Measurements from ENCODE around the gene MARVELD1. TPM values are rescaled to one million over a fixed set of nuclear protein-coding genes. Genes with fewer than 3 reads are reported as not detected.

The MARVELD1 gene
- total and polyA plus RNA-seq, 2 of the 8 experiments (the other 6 are each of a cell fraction or from before 2014, with no cell fraction given): 28.1 to 37.3 TPM

GRCh38 chr10:97766996-97767924 lies 53.7 kb downstream of the MARVELD1 start:
- H3K27ac ChIP-seq (ENCODE audit: low read depth, low read length): no peak overlapping the region
- H3K4me1 ChIP-seq (replicated peaks in 1 of 4; ENCODE audit: control insufficient read depth in 3 of 4, insufficient read depth in 4 of 4, low read length in 3 of 4): peaks cover 0 to 16% (median 11%) of the 10 kb centered on the region in 4 experiments; a peak in 6 of 7 replicates
- H3K9me3 ChIP-seq (ENCODE audit: insufficient read depth in 2 of 2, low read depth in 1 of 2, low read length in 1 of 2): no peaks in the 10 kb centered on the region
- no peak overlapping the region for H3K14ac ChIP-seq (ENCODE audit: insufficient read length)
- H4K91ac ChIP-seq (replicated peaks; ENCODE audit: insufficient read length, low read length): no peak overlapping the region
- ChIA-PET POLR2A (ENCODE audit: partially characterized antibody) (interaction anchor here (0.7 to 1.9 kb wide), 4 partner anchors 11 to 22 kb away, joined by 3 to 6 read pairs (median 4); no protein-coding TSS in a partner anchor), CTCF (ENCODE audit: partially characterized antibody) (interaction anchor here (0.6 to 1.9 kb wide), 10 partner anchors 8 to 137 kb away, joined by 3 to 10 read pairs (median 4); no protein-coding TSS in a partner anchor)
- H3K23ac ChIP-seq (ENCODE audit: insufficient read length): no peak overlapping the region
- no peak overlapping the region for H3K4me3 ChIP-seq (ENCODE audit: extremely low read depth in 1 of 4, insufficient read depth in 2 of 4, low read depth in 3 of 4, low read length in 4 of 4)
- DNase-seq (ENCODE audit: low read depth in 1 of 2, low spot score in 2 of 2) (no peak), FAIRE-seq (no peak)
- H3K18ac ChIP-seq (ENCODE audit: extremely low read depth, low read length): no peak overlapping the region
- 92% methylated on average over 22 of the region's 22 CpGs; no CpG with 5 or more reads in 1 of the 2 experiments for WGBS, 2 experiments (ENCODE audit: extremely low coverage in 1 of 2, insufficient coverage in 1 of 2, insufficient read length in 1 of 2, insufficient replicate concordance in 2 of 2, low coverage in 1 of 2, low lambda C conversion rate in 2 of 2, missing lambda C conversion rate in 1 of 2)
- no peaks in the 10 kb centered on the region for H4K20me1 ChIP-seq (replicated peaks in 1 of 2; ENCODE audit: control insufficient read depth in 1 of 2, insufficient read depth in 2 of 2, low read length in 2 of 2)
- H2BK15ac ChIP-seq (ENCODE audit: low read length): no peak overlapping the region
- H3K23me2 ChIP-seq (ENCODE audit: low read depth, low read length): peaks cover 15% of the 10 kb centered on the region; the same call in 1 of the 2 replicates
- no peak overlapping the region for H2BK120ac ChIP-seq (replicated peaks; ENCODE audit: low read depth, low read length)
- H2BK20ac ChIP-seq (ENCODE audit: low read length): no peak overlapping the region
- no peaks in the 10 kb centered on the region for H3K79me2 ChIP-seq (ENCODE audit: control insufficient read depth in 1 of 2, insufficient read depth in 2 of 2, low read length in 2 of 2)
- no peak overlapping the region for H2AFZ ChIP-seq (ENCODE audit: low read length)
- no peaks in the 10 kb centered on the region; a peak in 1 of 8 replicates for H3K36me3 ChIP-seq (ENCODE audit: control insufficient read depth in 2 of 4, insufficient read depth in 4 of 4, low read length in 3 of 4)
- no peaks in the 10 kb centered on the region for H3K79me1 ChIP-seq (ENCODE audit: low read depth, low read length)
- H3K56ac ChIP-seq (replicated peaks; ENCODE audit: insufficient read length, low read depth, low read length): no peak overlapping the region
- no peak overlapping the region for H3K4ac ChIP-seq (replicated peaks; ENCODE audit: insufficient read length, low read depth, low read length)
- no peak overlapping the region for H3K9ac ChIP-seq (replicated peaks in 1 of 4; ENCODE audit: extremely low read depth in 1 of 4, low read depth in 3 of 4, low read length in 3 of 4)
- no peak overlapping the region for H3K4me2 ChIP-seq (ENCODE audit: insufficient read depth in 1 of 2, low read depth in 2 of 2, low read length in 2 of 2)
- no peak for TF ChIP-seq MAFK (IDR thresholded peaks at IDR 0.05; ENCODE audit: low read depth, low read length)
- TF ChIP-seq EZH2 (IDR thresholded peaks at IDR 0.05; ENCODE audit: low read depth, low read length, severe bottlenecking): no peak
- H2AK5ac ChIP-seq (ENCODE audit: low read depth, low read length): no peak overlapping the region
- no peak overlapping the region for H4K8ac ChIP-seq (ENCODE audit: extremely low read depth, insufficient read depth, low read length)
- H4K5ac ChIP-seq (ENCODE audit: insufficient read length, low read depth, low read length): no peak overlapping the region
- H3K27me3 ChIP-seq (replicated peaks in 1 of 4; ENCODE audit: control insufficient read depth in 3 of 4, extremely low read depth in 1 of 4, insufficient read depth in 3 of 4, low read length in 3 of 4): peaks cover 14 to 37% (median 29%) of the 10 kb centered on the region in 4 experiments
- H2BK5ac ChIP-seq (ENCODE audit: low read depth, low read length): no peak overlapping the region
- no peak overlapping the region for H2BK12ac ChIP-seq (ENCODE audit: low read depth, low read length)
